ENCODE measurements around the gene ZBTB5.
A peak's percentile ranks its signal among the peaks of the same experiment; 100 is the strongest.
"Not testable (repeated sequence)": the region's sequence is repeated elsewhere in the genome, so short reads cannot be mapped to it uniquely, and the experiment has no call there.

ZBTB5 gene

DNA sequence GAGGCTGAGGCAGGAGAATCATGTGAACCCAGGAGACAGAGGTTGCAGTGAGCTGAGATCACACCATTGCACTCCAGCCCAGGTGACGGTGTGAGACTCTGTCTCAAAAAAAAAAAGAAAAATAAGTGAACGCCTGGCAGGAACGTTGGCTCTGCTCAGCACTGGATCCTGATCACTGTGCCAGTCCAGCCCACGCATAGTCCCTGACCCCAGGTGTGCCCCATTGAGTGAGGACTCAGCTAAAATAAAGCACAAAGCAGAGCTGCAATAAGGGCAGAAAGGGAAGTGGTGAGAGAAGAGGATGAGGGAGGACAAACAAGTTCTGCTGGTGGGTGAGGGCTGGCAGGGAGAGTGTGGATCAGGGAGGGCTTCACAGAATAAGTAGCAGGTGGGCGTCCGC, 38.4 kb downstream of the ZBTB5 start:
- no peak overlapping the region for H3K27ac Mint-ChIP-seq
- H3K27me3 Mint-ChIP-seq: no peaks in the 10 kb centered on the region
- H3K36me3 Mint-ChIP-seq (ENCODE audit: low read depth): peaks cover 34% of the 10 kb centered on the region
- peaks cover 20% of the 10 kb centered on the region for H3K4me1 Mint-ChIP-seq (ENCODE audit: low read depth)
- no peaks in the 10 kb centered on the region for H3K9me3 Mint-ChIP-seq
- no peak overlapping the region for H3K4me3 Mint-ChIP-seq

DNA sequence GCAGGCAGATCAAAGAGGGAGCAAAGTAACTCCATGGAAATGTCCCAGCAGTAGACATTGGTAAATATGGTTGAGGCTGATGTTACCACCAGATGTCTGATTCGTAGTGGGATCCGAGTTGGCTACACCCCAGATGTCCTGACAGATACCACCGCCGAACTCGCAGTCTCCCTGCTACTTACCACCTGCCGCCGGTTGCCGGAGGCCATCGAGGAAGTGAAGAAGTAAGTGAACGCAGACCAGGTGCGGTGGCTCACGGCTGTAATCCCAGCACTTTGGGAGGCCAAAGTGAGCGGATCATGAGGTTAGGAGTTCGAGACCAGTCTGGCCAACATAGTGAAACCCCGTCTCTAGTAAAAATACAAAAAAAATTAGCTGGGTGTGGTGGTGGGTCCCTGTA, 38.8 kb downstream of the ZBTB5 start:
- Mint-ChIP-seq H3K4me1 (ENCODE audit: low read depth) (peaks cover 22% of the 10 kb centered on the region), H3K36me3 (ENCODE audit: low read depth) (peaks cover 30% of the 10 kb centered on the region)
- H3K27ac Mint-ChIP-seq, H3K27me3 Mint-ChIP-seq, H3K9me3 Mint-ChIP-seq, H3K4me3 Mint-ChIP-seq: not testable (repeated sequence)

DNA sequence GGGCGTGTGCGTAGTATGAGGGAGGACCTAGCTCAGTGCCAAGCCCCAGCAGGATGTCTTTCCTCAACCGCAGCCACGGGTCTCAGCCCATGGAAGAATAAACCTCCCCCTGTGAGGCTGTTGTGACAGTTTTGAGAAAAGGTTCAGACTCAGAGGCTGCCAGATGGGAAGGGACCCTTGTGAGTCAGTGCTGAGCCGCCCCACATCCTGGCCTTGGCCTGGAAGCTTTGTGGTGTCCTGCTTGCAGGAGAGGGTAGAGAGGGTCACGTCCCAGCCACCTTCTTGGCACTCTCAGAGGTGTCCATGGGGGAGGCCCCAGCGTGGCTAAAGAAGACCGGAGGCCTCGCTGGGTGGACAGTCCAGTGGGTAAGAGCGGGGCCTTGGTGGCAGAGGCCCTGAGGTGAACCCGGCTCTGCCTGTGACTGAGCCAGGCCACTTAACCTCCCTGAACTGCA, 39.9 kb downstream of the ZBTB5 start:
- no peak overlapping the region for H3K27ac Mint-ChIP-seq
- no peaks in the 10 kb centered on the region for H3K9me3 Mint-ChIP-seq
- peaks cover 22% of the 10 kb centered on the region for H3K4me1 Mint-ChIP-seq (ENCODE audit: low read depth)
- H3K4me3 Mint-ChIP-seq: no peak overlapping the region
- peaks cover 26% of the 10 kb centered on the region for H3K36me3 Mint-ChIP-seq (ENCODE audit: low read depth)
- no peaks in the 10 kb centered on the region for H3K27me3 Mint-ChIP-seq

DNA sequence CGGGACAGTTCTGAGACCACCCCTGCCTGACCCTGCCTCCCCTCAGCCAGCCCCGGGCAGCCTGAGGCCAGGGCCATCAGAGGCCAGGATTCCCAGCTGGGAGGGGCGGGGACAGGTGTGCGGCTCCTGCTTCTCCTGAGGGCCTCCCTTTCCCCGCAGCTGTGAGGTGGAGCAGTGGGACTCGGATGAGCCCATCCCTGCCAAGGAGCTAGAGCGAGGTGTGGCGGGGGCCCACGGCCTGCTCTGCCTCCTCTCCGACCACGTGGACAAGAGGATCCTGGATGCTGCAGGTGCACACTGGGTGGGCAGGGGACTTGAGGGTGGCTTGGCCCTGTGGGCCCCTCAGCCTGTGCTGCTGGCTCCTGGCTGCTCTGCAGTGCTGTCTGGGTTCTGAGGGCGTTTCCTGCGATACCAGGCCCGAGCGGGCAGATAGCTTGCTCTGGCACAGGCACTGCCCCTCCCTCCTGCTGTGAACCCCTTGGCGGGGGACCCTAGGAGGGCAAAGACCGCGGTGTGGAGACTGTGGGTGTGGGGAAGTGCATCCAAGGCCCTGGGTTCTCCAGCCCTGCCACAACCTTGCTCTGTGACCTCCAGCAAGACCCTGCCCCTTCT, 40.5 kb downstream of the ZBTB5 start:
- no peak overlapping the region for H3K4me3 Mint-ChIP-seq
- no peaks in the 10 kb centered on the region for H3K27me3 Mint-ChIP-seq
- H3K27ac Mint-ChIP-seq: no peak overlapping the region
- H3K36me3 Mint-ChIP-seq (ENCODE audit: low read depth): peaks cover 25% of the 10 kb centered on the region
- H3K4me1 Mint-ChIP-seq (ENCODE audit: low read depth): peaks cover 22% of the 10 kb centered on the region
- no peaks in the 10 kb centered on the region for H3K9me3 Mint-ChIP-seq

DNA sequence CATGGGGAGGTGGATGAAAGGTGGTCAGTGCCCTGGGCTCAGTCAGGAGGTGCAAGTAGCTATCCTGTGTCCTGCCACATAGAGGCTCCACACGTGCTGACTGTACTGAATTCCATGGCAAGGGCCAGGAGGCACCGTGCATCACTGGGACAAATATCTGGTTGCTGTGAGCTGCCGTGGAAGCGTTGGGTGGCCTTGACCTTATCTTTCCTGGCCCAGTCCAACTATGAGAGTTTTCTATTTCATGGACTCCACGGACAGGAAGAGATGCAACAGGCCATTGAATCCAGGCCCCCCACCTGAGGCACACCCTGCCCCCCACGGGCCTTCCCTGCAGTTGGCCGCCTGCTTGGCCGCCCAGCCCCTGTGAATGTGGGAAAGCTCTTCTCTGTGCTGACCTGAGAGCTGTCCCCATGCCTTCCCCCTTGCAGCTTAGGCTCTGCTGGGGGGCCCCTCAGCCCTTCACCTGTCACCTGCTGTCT, 41.0 kb downstream of the ZBTB5 start:
- Mint-ChIP-seq H3K36me3 (ENCODE audit: low read depth) (peaks cover 25% of the 10 kb centered on the region), H3K27ac (peak overlapping the region; percentile 95), H3K9me3 (no peaks in the 10 kb centered on the region), H3K4me1 (ENCODE audit: low read depth) (peaks cover 22% of the 10 kb centered on the region), H3K27me3 (no peaks in the 10 kb centered on the region), H3K4me3 (peak overlapping the region; percentile 95)

DNA sequence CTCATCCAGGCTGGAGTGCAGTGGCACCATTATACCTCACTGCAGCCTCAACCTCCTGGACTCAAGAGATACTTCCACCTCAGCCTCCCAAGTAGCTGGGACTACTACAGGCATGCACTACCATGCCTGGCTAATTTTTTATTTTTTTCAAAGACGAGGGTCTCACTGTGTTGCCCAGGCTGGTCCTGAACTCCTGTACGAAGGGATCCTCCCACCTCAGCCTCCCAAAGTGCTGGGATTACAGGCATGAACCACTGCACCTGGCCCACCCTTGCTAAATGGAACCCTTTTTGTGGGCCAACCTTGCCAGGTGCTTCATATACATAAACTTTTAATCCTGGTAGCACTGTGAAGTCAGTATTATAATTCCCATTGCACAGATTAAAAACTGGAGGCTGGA, 41.7 kb downstream of the ZBTB5 start:
- H3K27me3 Mint-ChIP-seq: no peaks in the 10 kb centered on the region
- peaks cover 19% of the 10 kb centered on the region for H3K36me3 Mint-ChIP-seq (ENCODE audit: low read depth)
- H3K4me3 Mint-ChIP-seq: peak overlapping the region; percentile 95
- H3K9me3 Mint-ChIP-seq: no peaks in the 10 kb centered on the region
- peaks cover 22% of the 10 kb centered on the region for H3K4me1 Mint-ChIP-seq (ENCODE audit: low read depth)
- H3K27ac Mint-ChIP-seq: peak overlapping the region; percentile 95

DNA sequence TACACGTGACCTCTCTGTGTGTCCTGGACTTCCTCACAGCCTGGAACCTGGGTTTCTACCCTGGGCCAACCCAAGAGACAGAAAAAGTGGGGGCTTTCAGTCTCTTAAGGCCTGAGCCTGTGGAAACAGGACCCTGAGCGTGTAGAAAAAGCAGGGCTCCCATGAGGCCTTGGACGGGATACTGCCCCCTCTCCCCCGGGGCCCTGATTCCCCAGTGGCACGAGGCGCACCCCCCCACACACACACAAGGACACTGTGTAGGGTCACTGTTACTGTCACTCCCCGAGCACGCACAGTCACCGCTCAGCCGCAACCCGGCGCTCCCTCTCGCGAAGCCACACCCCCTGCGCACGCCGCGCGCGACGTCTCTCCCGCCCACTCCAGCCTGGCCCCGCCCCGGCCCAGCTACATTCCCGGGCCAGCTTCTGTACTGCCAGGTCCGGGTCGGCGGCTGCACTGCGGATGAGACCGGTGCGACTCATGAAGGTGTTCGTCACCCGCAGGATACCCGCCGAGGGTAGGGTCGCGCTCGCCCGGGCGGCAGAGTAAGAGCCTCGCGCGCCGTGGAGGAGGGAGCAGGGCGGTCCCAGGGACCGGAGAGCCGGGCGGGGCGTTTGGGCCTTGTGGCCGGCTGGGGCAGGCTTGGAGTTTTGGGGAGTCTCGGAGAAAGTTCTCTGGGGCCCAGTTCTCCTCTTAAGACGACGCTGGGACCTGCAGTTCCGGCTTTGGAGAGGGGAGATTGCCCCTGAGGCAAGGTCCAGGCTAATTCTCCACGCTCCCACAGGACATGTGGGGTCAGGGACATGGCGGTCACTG, 42.8 kb downstream of the ZBTB5 start, which contains the start of gene GRHPR:
TSS of gene GRHPR (plus strand) at position 408 of the 816 bp plus-strand sequence. CDS start at position 463, 55 bp downstream.
- Mint-ChIP-seq H3K36me3 (ENCODE audit: low read depth) (peaks cover 13% of the 10 kb centered on the region), H3K27ac (peak within 1 kb of the TSS; percentile 95), H3K4me3 (peak within 1 kb of the TSS; percentile 95), H3K4me1 (ENCODE audit: low read depth) (peaks cover 22% of the 10 kb centered on the region), H3K27me3 (no peaks in the 10 kb centered on the region), H3K9me3 (no peaks in the 10 kb centered on the region)

DNA sequence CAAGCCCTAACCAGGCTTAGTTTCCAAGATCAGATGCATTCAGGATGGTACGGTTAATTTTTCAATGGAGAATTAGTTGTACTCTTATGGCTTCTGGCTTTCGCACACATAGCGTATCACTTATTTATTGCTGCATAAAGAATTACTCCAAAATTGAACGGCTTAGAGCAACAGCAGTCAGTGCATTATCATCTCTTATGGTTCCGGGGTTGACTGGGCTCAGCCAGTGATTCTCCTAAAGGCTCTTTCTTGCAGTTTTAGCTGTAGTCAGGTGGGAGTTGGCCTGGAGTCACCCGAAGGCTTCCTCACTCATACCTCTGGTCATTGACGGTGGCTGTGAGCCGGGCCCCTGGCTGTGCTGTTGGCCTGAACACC, 43.3 kb downstream of the ZBTB5 start:
- no peaks in the 10 kb centered on the region for H3K27me3 Mint-ChIP-seq
- peak overlapping the region; percentile 95 for H3K4me3 Mint-ChIP-seq
- H3K27ac Mint-ChIP-seq: peak overlapping the region; percentile 95
- no peaks in the 10 kb centered on the region for H3K9me3 Mint-ChIP-seq
- peaks cover 13% of the 10 kb centered on the region for H3K36me3 Mint-ChIP-seq (ENCODE audit: low read depth)
- H3K4me1 Mint-ChIP-seq (ENCODE audit: low read depth): peaks cover 22% of the 10 kb centered on the region

DNA sequence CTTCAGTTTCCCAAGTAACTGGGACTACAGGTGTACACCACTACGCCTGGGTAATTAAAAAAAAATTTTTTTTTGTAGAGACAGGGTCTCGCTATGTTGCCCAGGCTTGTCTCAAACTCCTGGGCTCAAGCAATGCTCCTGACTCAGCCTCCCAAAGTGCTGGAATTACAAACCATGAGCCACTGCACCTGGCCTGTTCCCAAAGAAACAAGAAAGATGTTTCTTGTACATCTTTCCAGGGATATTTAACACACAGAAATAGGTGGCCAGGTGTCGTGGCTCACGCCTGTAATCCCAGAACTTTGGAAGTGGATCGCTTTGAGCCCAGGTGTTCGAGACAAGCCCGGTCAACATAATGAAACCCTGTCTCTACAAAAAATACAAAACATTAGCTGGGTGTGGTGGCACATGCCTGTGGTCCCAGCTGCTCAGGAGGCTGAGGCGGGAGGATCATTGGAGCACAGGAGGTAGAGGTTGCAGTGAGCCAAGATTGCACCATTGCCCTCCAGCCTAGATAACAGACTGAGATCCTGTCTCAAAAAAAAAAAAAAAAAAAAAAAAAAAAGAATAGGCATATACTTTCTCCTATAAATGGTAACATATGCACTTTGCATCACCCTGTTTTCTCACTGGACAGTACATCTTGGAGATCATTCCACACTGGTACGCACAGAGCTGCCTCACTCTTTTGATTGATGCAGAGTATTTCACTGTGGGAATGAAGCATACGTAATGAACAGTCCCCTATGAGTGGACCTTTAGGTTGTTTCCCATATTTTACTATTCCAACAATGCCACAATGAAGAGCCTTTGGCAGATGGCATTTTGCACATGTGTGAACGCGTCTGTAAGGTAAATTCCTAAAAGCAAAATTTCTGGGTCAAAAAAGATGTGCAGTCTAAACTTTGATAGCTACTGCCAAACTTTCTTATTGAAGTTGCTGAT, 44.7 kb downstream of the ZBTB5 start:
- peaks cover 3% of the 10 kb centered on the region for H3K36me3 Mint-ChIP-seq (ENCODE audit: low read depth)
- no peak overlapping the region for H3K27ac Mint-ChIP-seq
- H3K9me3 Mint-ChIP-seq: no peaks in the 10 kb centered on the region
- H3K4me3 Mint-ChIP-seq: no peak overlapping the region
- H3K4me1 Mint-ChIP-seq (ENCODE audit: low read depth): peaks cover 17% of the 10 kb centered on the region
- H3K27me3 Mint-ChIP-seq: no peaks in the 10 kb centered on the region

DNA sequence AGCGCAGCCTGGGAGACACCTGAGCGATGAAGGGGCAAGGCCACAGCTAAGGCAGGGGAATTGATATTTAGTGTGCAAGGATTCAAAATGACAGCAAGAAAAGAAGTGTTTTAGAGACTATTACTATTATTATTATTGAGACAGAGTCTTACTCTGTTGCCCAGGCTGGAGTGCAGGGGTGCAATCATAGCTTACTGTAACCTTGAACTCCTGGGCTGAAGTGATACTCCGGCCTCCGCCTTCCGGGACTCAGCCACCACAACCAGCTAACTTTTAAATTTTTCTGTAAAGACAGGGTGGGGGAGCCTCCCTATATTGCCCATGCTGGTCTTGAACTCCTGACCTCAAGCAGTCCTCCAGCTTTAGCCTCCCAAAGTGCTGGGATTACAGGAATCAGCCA, 46.0 kb downstream of the ZBTB5 start:
- Mint-ChIP-seq H3K27ac (no peak overlapping the region), H3K4me3 (no peak overlapping the region), H3K36me3 (ENCODE audit: low read depth) (peaks cover 3% of the 10 kb centered on the region), H3K9me3 (no peaks in the 10 kb centered on the region), H3K27me3 (peaks cover 6% of the 10 kb centered on the region), H3K4me1 (ENCODE audit: low read depth) (peaks cover 24% of the 10 kb centered on the region)

DNA sequence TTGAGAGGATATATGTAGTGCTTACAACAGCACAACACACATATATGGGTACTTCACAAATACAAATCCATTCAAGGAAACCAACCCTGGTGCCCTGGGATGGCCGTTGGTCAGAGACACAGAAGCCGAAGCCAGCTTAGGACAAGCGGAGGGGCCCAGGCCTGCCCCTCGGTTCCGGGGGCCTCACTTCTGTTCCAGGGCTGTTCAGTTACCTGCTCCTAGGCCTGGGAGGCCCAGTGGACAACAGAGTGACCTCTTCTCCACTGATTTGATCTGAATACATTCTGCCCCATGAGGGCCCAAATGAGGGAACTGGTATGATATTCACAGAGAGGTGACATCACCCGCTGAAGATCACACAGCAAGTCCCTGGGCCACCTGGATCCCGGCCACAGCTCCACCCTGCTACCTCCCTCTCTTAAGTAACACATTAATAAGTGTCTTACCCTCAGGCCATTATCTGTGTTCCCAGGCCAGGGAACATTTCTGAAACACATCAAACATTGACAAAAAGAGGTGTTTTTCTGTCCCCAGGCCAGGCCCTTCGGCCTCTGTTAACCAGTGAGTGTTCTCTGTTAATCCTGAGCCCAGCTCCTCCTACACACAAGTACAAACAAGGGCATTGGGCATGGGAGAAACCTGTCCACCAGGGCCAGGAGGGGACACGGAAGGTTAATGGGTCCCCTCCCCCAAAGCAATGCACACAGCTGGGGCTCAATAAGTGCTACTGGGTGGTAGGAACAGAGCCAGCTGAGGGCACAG, 47.2 kb downstream of the ZBTB5 start:
- Mint-ChIP-seq H3K4me1 (ENCODE audit: low read depth) (peaks cover 17% of the 10 kb centered on the region), H3K27ac (no peak overlapping the region), H3K36me3 (ENCODE audit: low read depth) (no peaks in the 10 kb centered on the region), H3K27me3 (peaks cover 6% of the 10 kb centered on the region), H3K9me3 (no peaks in the 10 kb centered on the region), H3K4me3 (no peak overlapping the region)

DNA sequence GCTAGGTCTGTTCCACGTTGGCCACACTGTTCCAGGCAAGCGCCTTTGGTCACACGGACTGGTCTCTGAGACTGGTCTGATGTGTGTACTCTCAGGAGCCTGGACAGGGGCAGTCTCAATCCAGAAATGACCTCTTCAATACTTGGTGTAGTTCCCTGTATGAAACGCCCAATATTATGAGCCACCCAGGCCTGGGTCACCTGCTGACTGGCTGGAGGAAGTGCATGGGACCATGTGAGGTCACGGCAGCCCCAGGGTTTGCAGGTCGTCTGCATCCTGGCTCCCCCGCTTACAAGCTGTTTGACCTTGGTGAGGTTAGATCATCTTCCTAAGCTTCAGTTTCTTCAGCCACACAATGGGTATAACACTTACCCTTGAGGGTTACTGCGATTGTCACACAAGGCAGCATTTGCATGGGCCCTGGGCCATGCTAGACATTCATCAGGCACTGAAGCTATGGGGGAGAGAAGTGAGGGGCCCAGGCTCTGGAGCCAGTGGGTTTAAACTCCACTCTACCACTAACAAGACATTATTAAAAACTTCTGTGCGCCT, 47.9 kb downstream of the ZBTB5 start:
- Mint-ChIP-seq H3K9me3 (no peaks in the 10 kb centered on the region), H3K27ac (no peak overlapping the region), H3K4me3 (no peak overlapping the region), H3K36me3 (ENCODE audit: low read depth) (no peaks in the 10 kb centered on the region), H3K4me1 (ENCODE audit: low read depth) (peaks cover 19% of the 10 kb centered on the region), H3K27me3 (peaks cover 6% of the 10 kb centered on the region)

DNA sequence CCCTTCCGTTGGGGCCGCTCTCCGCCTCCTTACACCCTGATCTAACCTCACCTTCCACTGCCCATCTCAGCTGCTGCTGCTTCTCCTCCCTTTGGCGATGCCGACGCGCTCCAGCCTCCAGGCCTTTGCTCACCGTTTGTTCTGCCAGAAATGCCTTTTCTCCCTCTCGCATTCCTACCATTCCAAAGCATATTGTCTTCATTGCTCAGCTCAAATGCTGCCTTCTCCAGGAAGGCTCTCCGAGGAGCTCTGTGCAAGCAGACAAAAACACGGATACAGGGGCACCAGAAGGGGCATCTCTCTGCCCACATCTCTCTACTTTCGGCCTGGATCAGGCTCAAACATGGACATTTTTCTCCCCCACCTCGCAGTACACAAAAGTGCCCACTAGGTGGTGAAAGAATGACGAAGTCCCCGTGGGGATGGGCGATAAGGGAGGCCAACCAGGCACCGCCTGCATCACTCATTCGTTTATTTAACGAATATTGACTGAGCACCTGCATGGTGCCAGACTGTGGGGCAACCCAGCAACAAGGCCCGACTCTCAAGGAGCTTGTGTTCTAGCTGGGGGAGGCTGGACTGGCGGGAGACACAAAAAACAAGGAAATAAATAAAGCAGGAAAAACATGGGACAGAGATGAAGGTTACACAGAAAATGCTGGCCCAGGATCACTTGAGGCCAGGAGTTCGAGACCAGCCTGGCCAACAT, 50.1 kb downstream of the ZBTB5 start:
- Mint-ChIP-seq H3K4me3 (peak overlapping the region; percentile 61), H3K27me3 (peaks cover 6% of the 10 kb centered on the region), H3K36me3 (ENCODE audit: low read depth) (no peaks in the 10 kb centered on the region), H3K4me1 (ENCODE audit: low read depth) (peaks cover 34% of the 10 kb centered on the region), H3K27ac (peak overlapping the region; percentile 91), H3K9me3 (no peaks in the 10 kb centered on the region)
